ENCODE data around the gene ATP9A.
A peak's percentile ranks its signal among the peaks of the same experiment; 100 is the strongest.
"Not testable (repeated sequence)": the region's sequence is repeated elsewhere in the genome, so short reads cannot be mapped to it uniquely, and the experiment has no call there.

The ATP9A gene

GRCh38 chr20:51750037-51750769 lies 18.0 kb downstream of the ATP9A start:
- DNase-seq = peak; percentile 74

GRCh38 chr20:51749674-51750036 lies 18.5 kb downstream of the ATP9A start:
- no peak for DNase-seq

GRCh38 chr20:51747182-51747911 lies 20.8 kb downstream of the ATP9A start:
- DNase-seq = no peak

GRCh38 chr20:51745804-51746203 lies 22.4 kb downstream of the ATP9A start:
- DNase-seq = no peak

- DNase-seq = no peak
These were observed 27.4 kb downstream of the ATP9A start for GRCh38 chr20:51740838-51741237.

- not testable (repeated sequence) for DNase-seq
These were observed 27.9 kb downstream of the ATP9A start for GRCh38 chr20:51740308-51740707.

- no peak for DNase-seq
These were observed 28.4 kb downstream of the ATP9A start for GRCh38 chr20:51739722-51740249.

- DNase-seq = peak; percentile 8
These were observed 29.2 kb downstream of the ATP9A start for GRCh38 chr20:51738877-51739447.

GRCh38 chr20:51738261-51738660 lies 29.9 kb downstream of the ATP9A start:
- not testable (repeated sequence) for DNase-seq

- DNase-seq = no peak
These were observed 31.2 kb downstream of the ATP9A start for GRCh38 chr20:51736947-51737346.

- DNase-seq = no peak
These were observed 32.2 kb downstream of the ATP9A start for GRCh38 chr20:51735728-51736600.

- no peak for DNase-seq
These were observed 33.1 kb downstream of the ATP9A start for GRCh38 chr20:51734876-51735720.

- no peak for DNase-seq
These were observed 35.1 kb downstream of the ATP9A start for GRCh38 chr20:51733070-51733469.

- no peak for DNase-seq
These were observed 35.9 kb downstream of the ATP9A start for GRCh38 chr20:51732096-51732791.

GRCh38 chr20:51731731-51732095 lies 36.5 kb downstream of the ATP9A start:
- no peak for DNase-seq

- DNase-seq = no peak
These were observed 38.4 kb downstream of the ATP9A start for GRCh38 chr20:51729771-51730170.

GRCh38 chr20:51728737-51729136 lies 39.5 kb downstream of the ATP9A start:
- no peak for DNase-seq

GRCh38 chr20:51727872-51728271 lies 40.3 kb downstream of the ATP9A start:
- DNase-seq = no peak

- DNase-seq = no peak
These were observed 42.5 kb downstream of the ATP9A start for GRCh38 chr20:51725584-51726176.

GRCh38 chr20:51723026-51723425 lies 45.2 kb downstream of the ATP9A start:
- DNase-seq = not testable (repeated sequence)

- not testable (repeated sequence) for DNase-seq
These were observed 45.9 kb downstream of the ATP9A start for GRCh38 chr20:51722246-51722645.
